IPS-NIHi11 (cell line): ENCODE results near the gene SDC4.

ENCODE experiments used
- DNase-seq: peaks from one replicate; pipeline ENCODE4 v3.0.0; 2012; ENCODE audit warnings: mixed read lengths, low spot score

The SDC4 gene

GRCh38 chr20:45343532-45344167 is 4.6 kb downstream of the SDC4 start:
- DNase-seq, result no peak

- DNase-seq, result no peak
Measured at GRCh38 chr20:45342855-45343531, 5.2 kb downstream of the SDC4 start.

- DNase-seq, result peak; percentile 80
Measured at GRCh38 chr20:45341939-45342854, 6.0 kb downstream of the SDC4 start.

GRCh38 chr20:45341579-45341938 is 6.7 kb downstream of the SDC4 start:
- peak; percentile 50 for DNase-seq

GRCh38 chr20:45340951-45341350 is 7.3 kb downstream of the SDC4 start:
- peak; percentile 63 for DNase-seq

- no peak for DNase-seq
Measured at GRCh38 chr20:45340236-45340847, 7.9 kb downstream of the SDC4 start.

- no peak for DNase-seq
Measured at GRCh38 chr20:45339799-45340198, 8.4 kb downstream of the SDC4 start.

- no peak for DNase-seq
Measured at GRCh38 chr20:45339084-45339483, 9.1 kb downstream of the SDC4 start.

GRCh38 chr20:45338121-45339030 is 9.8 kb downstream of the SDC4 start:
- no peak for DNase-seq

- peak; percentile 45 for DNase-seq
Measured at GRCh38 chr20:45337367-45338120, 10.7 kb downstream of the SDC4 start.

- DNase-seq, result no peak
Measured at GRCh38 chr20:45336530-45337366, 11.5 kb downstream of the SDC4 start.

GRCh38 chr20:45330476-45330875 is 17.7 kb downstream of the SDC4 start:
- DNase-seq, result no peak

GRCh38 chr20:45329497-45330319 is 18.5 kb downstream of the SDC4 start:
- no peak for DNase-seq

GRCh38 chr20:45328451-45328850 is 19.8 kb downstream of the SDC4 start:
- DNase-seq, result no peak

- no peak for DNase-seq
Measured at GRCh38 chr20:45325371-45325770, 22.9 kb downstream of the SDC4 start.

- DNase-seq, result no peak
Measured at GRCh38 chr20:45323731-45324130, 24.5 kb downstream of the SDC4 start.

GRCh38 chr20:45322952-45323383 is 25.3 kb downstream of the SDC4 start:
- DNase-seq, result peak; percentile 47

GRCh38 chr20:45320948-45321595 is 27.2 kb downstream of the SDC4 start:
- no peak for DNase-seq
